Metanephros (tissue), 2 donors: ENCODE data around the gene AADAT. TPM values are rescaled to one million over a fixed set of nuclear protein-coding genes. Genes with fewer than 3 reads are reported as not detected.

Experiments used
- small RNA-seq: library from RNA; depleted of rRNA; stranded (forward); fragments of <200 nt; gene quantifications from one replicate; pipeline ENCODE3, GENCODE V24; 2014; ENCODE audit warnings: low replicate concordance
- total RNA-seq: library from RNA; depleted of rRNA; stranded (reverse); fragments of >200 nt; gene quantifications from one replicate; pipeline ENCODE4 v1.2.3, GENCODE V29; 2014

AADAT gene
- 11.0 TPM for total RNA-seq

DNA sequence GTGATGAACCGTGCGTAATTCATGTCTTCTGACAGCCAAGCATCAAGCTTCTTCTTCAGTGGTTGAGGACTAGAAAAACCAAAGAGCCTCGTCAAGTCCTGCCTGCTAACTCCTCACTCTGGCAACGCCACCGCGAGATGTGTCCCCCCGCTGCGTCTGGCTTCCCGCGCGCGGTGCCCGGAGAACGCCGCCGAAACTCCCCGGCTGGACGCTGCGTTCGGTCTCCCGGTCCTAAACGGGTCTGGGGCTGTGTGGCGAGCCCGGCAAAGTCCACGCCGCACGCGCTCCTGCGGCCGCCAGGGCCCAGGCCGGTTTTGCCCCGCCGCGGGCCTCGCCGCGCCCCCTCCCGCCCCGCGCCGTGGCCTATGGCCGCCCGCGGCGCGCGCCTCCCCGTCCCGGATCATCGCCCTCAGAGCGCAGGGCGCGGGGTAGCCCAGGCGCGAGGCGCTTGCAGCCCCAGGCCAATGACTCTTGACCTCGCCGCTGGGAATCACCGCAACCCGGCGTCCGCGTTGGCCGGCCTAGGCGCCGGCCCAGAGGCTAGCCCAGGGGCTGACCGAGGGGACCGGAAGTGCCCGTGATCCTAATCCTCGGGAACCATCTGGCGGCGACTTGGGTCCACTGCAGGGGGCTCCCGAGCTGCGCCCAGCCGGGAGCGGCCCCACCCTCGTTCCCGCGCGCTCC, at the start of gene AADAT:
TSS of gene AADAT (minus strand) at position 289 of the 684 bp plus-strand sequence. CDS start at position 23, 266 bp downstream.

DNA sequence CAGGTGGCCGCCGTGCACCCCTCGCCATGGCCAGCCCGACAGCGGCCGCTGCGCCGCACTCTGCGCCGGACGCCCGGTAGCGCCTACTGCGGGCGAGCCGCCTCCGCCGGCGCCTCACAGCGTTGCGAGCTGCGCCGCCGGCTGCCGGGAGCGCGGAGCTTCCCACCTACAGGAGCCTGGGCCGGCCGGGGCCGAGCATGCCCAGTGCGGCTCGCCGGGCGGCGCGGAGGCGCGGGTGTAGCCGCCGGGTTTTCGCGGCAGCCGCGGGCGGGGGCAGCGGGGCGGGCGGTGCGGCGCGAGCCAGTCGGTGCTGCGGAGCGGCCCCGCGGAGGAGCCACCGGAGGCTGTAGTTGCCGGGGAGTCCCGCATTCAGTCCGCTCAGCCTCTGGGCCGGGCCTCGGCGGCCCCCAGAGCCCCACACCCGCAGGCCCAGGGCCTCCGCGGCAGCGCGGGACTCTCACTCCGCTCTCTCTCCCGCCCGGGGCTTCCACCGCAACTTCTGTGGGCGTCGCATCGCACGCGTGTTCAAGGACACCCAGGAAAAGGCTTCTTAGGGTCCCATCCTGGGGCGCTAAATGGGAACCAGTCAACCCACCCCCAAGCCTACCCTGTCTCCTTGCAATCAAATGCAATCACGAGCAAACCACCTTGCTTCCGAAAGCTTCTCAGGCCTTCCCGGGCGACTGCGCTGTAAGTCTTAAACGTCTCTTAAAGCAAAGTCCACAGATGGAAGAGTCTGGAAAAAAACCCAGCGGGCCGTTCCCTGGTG, 63.3 kb downstream of the AADAT start, which contains the start of gene MFAP3L:
TSS of gene MFAP3L (minus strand) at position 143 of the 769 bp plus-strand sequence. CDS start 20,518 bp downstream, outside the sequence.

Small RNA genes within 50 kb of the gene (small RNA-seq; reads per million reads assigned to genes)
- gene APOBEC3AP1 = not detected

Other genes starting within 250 kb of the AADAT start
- gene MFAP3L, start 63.6 kb downstream of the AADAT start, total RNA-seq = 21.7 TPM